Kidney epithelial cell (primary cell): ENCODE measurements around the gene KIRREL3. TPM values are rescaled to one million over a fixed set of nuclear protein-coding genes. Genes with fewer than 3 reads are reported as not detected.

Experiments
- DNase-seq: peaks from one replicate; pipeline ENCODE4 v3.0.0-alpha.2; 2010; ENCODE audit warnings: low read depth
- H3K27me3 ChIP-seq: 2 replicates; pipeline ENCODE4 v1.6.0; 2011; ENCODE audit warnings: low read length; ENCODE audit not compliant: control insufficient read depth, insufficient read depth
- H3K36me3 ChIP-seq: 2 replicates; pipeline ENCODE4 v1.5.1; 2011; ENCODE audit warnings: low read length; ENCODE audit not compliant: control insufficient read depth, insufficient read depth
- H3K4me3 ChIP-seq: 2 replicates; pipeline ENCODE4 v1.5.1; 2011; ENCODE audit warnings: low read depth, mild to moderate bottlenecking, control low read depth, low read length
- total RNA-seq: library from RNA; depleted of rRNA; stranded (reverse); fragments of >200 nt; gene quantifications from 2 replicates; pipeline ENCODE4 v1.2.3, GENCODE V29; 2015
- TF ChIP-seq, protein P1 (sequence below): IDR thresholded peaks from 2 replicates; pipeline ENCODE4 v1.5.1; 2011; ENCODE audit warnings: mild to moderate bottlenecking, moderate library complexity, low read length, control low read depth, inconsistent platforms; ENCODE audit not compliant: insufficient read depth, poor library complexity, severe bottlenecking

The KIRREL3 gene
- total RNA-seq, 1 donor from 2014 or later, result 1.3 TPM

DNA sequence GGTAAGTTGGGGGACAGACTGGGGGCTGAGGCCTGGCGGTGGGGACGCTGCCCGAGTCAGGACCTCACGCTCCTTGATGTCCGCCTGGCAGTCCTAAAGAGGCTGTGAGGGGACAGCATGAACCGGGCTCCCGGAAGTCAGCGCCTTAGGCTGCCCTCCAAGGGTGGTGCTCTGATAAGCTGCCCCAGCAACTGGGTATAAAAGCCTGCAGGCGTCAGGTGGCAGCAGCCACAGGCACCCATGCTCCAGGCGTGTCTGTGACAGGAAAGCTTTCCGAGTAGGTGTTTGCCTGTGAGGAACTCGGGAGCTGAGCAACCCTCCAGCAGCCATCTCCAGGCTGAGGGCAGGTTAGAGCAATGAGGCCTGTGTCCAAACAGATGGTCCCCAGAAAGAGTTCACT, 592.1 kb downstream of the KIRREL3 start:
- TF ChIP-seq, protein P1, sequence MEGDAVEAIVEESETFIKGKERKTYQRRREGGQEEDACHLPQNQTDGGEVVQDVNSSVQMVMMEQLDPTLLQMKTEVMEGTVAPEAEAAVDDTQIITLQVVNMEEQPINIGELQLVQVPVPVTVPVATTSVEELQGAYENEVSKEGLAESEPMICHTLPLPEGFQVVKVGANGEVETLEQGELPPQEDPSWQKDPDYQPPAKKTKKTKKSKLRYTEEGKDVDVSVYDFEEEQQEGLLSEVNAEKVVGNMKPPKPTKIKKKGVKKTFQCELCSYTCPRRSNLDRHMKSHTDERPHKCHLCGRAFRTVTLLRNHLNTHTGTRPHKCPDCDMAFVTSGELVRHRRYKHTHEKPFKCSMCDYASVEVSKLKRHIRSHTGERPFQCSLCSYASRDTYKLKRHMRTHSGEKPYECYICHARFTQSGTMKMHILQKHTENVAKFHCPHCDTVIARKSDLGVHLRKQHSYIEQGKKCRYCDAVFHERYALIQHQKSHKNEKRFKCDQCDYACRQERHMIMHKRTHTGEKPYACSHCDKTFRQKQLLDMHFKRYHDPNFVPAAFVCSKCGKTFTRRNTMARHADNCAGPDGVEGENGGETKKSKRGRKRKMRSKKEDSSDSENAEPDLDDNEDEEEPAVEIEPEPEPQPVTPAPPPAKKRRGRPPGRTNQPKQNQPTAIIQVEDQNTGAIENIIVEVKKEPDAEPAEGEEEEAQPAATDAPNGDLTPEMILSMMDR, result no peak
- no peaks in the 10 kb centered on the region for H3K27me3 ChIP-seq
- no peak for DNase-seq
- H3K36me3 ChIP-seq, result peaks cover 2% of the 10 kb centered on the region
- no peak overlapping the region for H3K4me3 ChIP-seq

DNA sequence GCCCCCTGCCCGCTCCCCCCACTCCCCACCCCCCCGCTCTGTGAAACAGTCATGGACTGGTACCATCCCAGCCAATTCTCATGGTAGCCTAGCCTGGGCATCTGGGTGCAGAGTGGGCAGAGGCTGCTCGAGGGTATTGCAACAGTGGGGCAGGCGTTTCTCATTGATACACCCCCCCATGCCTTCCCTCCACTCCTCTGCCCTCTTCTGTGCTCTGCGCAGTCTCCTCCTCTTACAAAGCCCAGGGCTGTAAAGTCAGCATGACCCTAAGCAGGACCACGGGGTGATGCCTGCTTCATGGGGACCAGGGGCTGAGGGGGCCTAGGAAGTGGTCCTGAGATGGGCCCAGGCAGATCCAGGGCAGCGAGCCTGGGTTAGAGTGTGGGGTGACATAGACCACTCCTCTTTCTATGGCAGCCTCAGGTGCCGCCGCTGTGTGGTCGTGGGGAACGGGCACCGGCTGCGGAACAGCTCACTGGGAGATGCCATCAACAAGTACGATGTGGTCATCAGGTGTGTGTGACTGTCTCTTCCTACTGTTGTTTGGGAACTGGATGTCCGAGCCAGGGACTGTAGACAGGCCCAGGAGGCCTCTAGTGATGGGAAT, 592.8 kb downstream of the KIRREL3 start:
- TF ChIP-seq, protein P1, result no peak
- H3K36me3 ChIP-seq, result peaks cover 2% of the 10 kb centered on the region

DNA sequence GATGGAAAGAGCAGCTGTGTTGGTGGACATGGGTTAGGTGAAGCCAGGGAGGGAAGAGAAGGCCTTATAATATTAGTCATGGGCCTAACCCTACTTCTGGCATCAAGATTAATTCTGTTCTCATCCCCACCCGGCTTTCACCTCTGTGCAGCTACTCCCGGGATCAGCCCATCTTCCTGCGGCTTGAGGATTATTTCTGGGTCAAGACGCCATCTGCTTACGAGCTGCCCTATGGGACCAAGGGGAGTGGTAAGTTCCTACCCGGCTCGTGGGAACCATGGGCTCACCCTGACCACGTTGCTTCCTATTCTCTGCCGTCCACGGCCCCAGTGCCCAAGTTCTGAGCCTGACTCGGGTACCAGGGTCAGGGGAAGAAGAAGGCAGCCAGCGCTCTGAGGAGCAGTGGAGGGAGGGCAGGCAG, 593.5 kb downstream of the KIRREL3 start:
- Histone ChIP-seq H3K4me3 (no peak overlapping the region), H3K36me3 (peaks cover 2% of the 10 kb centered on the region), H3K27me3 (no peaks in the 10 kb centered on the region)
- TF ChIP-seq, protein P1, result no peak
- DNase-seq, result no peak

More for the DNA sequence above, 592.8 kb downstream of the KIRREL3 start:
- DNase-seq, result no peak
- Histone ChIP-seq H3K4me3 (no peak overlapping the region), H3K27me3 (no peaks in the 10 kb centered on the region)

DNA sequence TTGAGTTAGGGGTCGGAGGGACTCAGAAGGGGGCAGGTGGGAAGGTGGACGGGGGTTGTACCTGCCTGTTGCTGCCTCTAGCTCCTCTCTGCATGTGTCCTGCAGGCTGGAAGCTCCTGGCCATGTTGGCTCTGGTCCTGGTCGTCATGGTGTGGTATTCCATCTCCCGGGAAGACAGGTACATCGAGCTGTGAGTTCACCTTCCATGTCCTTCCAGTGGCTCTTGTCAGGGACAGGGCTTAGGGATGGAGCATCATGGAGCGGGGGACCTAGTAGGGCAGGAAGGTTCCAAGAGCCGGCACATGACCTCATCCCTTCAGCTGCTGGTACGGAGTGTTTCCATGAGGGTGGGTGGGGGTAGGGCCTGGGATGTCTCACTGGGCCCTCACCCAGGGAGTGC, 594.2 kb downstream of the KIRREL3 start:
- TF ChIP-seq, protein P1, result no peak
- H3K27me3 ChIP-seq, result no peaks in the 10 kb centered on the region
- H3K36me3 ChIP-seq, result peaks cover 2% of the 10 kb centered on the region
- no peak overlapping the region for H3K4me3 ChIP-seq
- no peak for DNase-seq

DNA sequence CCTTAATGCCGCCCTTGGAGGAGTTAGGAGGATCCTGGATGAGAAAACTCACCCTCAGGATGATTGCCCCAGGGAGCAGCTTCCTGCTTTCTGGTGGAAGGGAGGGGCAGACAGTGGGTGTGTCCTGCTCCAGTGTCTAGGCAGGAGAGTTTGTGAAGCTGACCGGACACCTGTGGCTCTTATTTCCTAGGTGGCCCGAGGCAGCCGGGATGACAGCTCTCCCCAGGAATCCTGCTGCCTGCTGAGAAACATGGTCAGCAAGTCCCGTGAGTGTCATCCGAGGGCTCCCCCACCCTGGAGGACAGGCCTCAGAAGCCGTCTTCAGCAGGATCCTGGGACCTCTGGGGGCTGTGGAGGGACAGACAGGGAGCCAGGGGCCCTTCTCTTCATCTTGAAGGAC, 594.7 kb downstream of the KIRREL3 start:
- TF ChIP-seq, protein P1, result no peak
- DNase-seq, result no peak
- Histone ChIP-seq H3K36me3 (peaks cover 2% of the 10 kb centered on the region), H3K4me3 (no peak overlapping the region), H3K27me3 (no peaks in the 10 kb centered on the region)

DNA sequence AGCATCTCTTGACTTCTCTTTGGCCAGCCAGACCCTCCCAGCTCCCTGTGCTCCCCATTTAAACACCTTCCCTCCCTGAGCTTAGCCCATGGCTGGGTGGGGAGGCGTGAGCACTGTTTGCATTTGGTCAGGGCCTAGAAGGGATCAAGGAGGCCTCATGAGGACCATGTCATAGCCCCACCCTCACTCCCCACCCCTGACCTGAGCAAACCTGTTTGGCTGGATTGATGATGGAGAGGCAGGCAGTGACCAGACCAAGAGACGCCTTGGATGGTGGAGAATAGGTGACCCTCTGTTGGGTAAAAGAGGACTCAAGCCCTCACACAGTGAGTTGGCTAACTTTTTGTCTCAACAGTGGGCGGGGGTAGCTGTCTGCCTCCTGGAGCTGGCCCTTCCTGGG, 595.2 kb downstream of the KIRREL3 start:
- no peak overlapping the region for H3K4me3 ChIP-seq

More for the DNA sequence above, 595.2 kb downstream of the KIRREL3 start:
- H3K36me3 ChIP-seq, result peaks cover 2% of the 10 kb centered on the region
- TF ChIP-seq, protein P1, result no peak
- DNase-seq, result no peak
- no peaks in the 10 kb centered on the region for H3K27me3 ChIP-seq
